ENCODE data around the gene FAM76A.
A peak's percentile ranks its signal among the peaks of the same experiment; 100 is the strongest.
"Not testable (repeated sequence)": the region's sequence is repeated elsewhere in the genome, so short reads cannot be mapped to it uniquely, and the experiment has no call there.

Gene FAM76A

DNA sequence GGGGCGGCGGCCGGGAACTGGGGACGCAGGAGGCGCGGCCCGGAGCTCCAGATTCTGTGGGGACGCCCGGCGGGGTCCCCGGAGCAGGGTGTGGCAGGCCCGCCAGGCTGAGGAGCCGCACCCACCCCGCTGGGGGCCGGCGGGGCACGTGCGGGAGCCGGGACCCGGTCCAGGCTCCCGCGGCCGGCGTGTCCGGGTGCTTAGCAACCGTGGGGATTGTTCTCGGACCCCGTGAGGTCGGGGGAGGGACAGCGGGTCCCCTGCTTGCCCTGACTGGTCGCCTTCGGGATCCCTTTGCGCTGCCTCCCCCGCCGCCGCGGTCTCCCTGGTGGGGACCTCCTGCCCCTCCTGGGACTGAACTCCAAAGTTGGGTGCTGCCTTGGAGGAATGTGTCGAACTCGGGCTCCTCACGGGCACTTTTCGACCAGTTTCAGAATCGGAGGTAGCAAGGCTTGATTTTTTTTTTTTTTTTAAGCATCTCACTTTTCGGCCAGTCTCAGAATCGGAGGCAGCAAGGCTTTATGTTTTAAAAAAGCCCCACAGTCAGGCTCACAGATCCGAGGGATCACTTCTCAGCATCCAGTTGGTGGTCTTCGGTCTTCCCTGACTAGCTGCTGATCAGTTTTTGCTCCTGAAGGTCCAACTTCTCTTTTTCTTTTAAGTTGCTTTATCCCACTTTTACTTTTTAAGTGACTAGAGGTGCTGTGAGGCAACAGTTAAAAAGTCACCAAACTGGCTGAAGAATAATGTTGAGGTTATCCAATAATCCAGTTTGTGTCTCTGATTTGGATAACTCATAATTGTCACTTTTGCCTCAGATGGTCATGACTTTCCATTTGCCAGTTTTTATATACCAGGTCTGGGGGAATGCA is 648 bp downstream of the FAM76A start:
- DNase-seq: peak; percentile 22

DNA sequence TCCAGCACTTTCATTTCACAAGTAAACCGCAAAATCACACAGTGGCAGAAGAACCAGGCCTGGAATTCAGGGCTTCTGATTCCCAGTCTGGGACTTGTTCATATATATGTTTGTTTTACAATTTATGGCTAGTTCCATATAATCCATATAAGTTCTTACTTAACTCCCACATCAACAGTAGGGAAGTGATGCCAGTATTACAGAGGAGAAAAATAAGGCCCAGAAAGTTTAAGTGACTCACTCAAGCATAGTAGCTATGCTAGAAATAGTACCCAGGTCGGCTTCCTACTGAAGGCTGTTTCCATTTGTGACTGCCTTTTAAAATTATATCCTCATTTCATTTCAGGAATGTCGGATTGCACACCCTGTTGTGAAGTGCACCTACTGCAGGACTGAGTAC is 1.4 kb downstream of the FAM76A start:
- peak; percentile 13 for DNase-seq

DNA sequence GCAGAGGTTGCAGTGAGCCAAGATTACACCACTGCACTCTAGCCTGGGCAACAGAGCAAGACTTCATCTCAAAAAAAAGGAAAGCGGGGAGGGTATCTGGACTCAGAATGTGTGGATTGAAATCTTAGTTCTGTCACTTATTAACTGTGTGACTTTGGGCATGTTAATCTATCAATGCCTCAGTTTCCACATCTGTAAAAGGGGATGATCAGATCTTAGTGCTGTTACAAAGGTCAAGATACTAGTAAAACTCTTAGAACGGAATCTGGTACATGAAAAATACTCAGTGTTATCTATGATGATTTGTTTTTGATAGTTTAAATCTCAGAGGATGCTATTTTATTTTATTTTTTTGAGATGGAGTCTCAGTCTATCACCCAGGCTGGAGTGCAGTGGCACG is 10.5 kb downstream of the FAM76A start:
- no peak for DNase-seq

DNA sequence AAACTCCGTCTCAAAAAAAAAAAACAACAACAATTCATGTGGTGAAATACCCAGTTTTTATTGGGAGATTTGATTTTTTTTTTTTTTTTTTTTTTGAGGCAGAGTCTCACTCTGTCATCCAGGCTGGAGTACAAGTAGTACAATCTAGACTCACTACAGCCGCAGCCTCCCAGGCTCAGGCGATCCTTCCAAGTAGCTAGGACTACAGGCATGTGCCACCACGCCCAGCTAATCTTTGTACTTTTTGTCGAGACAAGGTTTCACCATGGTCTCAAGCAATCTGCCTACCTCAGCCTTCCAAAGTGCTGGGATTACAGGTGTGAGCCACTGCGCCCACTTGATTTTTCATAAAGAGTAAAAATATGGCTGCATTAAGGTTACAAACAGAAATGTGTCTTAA is 15.4 kb downstream of the FAM76A start:
- DNase-seq: no peak

DNA sequence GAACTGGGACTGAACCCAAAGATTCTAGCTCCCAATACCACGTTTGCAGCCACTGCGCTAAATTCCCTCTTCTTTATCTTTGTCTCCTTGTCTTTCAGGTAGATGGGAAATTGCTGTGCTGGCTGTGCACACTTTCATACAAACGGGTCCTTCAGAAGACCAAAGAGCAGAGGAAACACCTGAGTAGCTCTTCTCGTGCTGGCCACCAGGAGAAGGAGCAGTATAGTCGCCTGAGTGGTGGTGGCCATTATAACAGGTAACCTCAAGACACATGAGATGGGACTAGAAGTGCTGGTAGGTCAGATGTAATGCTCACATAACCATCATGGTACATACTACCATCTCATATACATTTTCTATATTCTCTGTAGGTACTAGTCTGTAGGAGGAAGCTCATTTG is 18.8 kb downstream of the FAM76A start:
- DNase-seq: no peak

DNA sequence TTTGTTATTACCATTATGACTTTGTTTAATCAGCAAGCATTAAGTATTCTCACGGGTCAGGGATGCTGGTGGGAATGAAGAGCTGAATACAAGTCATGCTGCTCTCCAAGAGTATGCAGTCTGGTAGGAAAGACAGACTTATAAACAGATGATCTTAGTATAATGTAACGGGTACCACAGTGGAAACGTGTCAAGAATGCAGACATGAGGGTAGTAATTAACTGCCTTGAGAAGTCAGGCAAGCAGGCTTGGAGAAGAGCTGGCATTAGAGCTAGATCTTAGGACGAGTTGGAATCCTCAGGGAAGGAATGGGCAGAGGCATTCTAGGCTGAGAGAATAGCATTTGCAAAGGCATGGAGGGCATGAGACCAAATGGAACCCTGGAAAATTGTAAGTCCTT is 19.7 kb downstream of the FAM76A start:
- no peak for DNase-seq

DNA sequence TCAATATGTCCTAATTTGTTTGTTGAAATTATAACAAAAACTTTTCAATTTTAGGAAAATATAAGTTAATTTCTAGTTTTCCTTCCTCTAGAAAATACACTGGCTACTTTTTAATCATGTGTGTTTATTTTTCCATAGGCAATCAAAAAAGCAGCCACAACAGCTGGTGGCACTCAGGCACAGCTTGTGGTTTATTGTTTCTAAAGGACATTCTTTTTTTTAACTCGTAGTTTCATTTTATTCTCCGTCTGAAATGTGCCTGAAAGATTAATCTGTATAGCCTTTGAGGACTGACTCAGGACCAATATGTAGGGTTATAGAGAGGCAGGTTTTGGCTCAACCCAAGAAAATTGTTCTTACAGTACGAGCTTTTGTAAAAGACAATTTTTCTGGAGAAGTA is 26.6 kb downstream of the FAM76A start:
- no peak for DNase-seq

DNA sequence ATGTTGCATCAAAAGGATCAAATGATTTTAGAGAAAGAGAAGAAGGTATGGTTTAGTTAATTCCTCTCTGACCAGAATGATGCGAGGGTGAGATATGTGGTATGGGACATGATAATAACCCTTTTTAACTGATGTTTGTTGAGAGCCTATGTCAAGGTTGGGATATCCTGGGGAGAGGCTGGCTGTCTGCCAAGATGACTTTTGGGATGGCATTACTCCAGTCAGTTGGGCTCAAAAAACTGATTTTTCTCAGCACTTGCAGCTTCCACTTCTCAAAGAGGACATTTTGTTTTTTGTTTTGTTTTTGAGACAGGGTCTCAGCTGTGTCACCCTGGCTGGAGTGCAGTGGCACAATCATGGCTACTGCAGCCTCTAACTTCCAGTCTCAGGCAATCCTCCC is 29.5 kb downstream of the FAM76A start:
- no peak for DNase-seq

DNA sequence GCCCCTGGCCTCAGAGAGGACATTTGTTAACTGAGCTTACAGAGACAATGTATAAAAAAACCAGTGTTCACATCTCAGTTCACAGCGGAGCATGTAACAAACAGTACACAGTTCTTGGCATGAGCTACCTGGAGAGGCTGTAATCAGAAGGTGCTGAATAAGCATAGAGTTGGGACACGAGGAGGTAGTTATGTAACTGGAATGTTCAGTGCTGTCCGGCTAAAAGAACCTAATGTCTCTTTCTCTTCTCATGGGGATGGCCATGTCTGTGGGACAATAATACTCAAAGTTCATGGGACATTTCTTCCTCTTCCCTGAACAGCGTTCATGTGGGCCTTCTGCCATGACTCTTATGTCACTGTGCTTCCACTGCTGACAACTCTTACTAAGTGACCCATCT is 30.1 kb downstream of the FAM76A start:
- DNase-seq: no peak

DNA sequence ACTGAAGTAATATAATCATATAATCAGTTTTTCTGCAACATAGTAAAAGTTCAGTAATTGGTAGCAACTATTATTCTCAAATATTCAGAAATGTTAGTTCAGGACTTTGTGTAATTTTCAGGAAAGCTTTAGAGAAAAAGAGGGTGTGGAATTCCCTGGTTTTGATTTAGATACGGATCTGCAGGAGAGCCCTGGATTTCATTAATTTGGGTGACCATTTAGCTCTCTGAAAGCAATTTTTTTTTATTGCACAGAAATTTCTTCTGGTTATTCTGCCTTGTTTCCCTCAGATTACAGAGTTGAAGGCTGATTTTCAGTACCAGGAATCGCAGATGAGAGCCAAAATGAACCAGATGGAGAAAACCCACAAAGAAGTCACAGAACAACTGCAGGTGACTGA is 33.5 kb downstream of the FAM76A start:
- no peak for DNase-seq

DNA sequence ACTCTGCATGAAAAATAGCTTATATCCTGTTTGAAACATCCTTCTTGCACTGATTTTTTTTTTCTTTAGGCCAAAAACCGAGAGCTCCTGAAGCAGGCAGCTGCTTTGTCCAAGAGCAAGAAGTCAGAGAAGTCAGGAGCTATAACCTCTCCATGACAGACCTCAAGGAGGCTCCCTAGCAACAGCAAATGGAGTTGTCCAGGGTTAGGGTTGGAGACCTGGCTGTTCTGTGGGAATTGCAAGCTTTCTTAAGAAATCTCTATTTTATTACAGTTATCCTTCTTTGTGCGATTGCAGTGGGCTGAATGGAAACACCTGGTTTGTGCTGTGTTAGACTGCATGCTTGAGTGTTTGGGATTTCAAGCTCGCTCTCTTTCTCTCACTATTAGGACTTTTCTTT is 34.7 kb downstream of the FAM76A start:
- DNase-seq: no peak

DNA sequence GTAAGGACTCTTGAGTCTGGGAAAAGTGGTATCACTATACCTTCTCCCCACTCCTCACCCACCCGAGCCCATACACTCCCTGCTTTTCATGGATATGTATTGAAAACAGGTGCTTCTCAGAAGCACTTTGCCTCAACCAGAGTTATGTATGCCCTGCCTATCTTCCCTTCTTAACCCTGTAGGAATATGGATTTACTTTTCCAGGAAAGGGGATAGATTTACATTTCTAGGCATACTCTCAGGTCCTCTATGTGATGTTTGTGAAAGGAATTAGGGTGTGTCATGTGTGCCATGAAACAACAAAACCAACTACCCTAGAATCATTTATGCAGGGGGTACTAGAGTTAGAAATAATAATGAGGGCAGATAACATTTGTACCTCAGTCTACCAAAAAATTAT is 36.3 kb downstream of the FAM76A start:
- DNase-seq: no peak

DNA sequence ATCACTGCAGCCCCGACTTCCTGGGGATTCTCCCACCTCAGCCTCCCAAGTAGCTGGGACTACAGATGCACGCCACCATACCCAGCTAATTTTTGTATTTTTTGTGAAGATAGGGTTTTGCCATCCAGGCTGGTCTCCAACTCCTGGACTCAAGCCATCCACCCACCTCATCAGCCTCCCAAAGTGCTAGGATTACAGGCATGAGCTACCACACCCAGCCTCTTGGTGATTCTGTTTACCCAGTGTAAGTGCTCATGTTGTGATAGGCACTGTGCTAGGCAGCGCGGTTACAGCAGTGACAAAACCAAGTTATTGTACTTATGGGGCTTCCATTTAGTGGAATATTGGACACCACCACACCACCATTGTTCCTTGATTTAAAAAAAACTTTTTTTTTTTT is 37.6 kb downstream of the FAM76A start:
- DNase-seq: no peak

DNA sequence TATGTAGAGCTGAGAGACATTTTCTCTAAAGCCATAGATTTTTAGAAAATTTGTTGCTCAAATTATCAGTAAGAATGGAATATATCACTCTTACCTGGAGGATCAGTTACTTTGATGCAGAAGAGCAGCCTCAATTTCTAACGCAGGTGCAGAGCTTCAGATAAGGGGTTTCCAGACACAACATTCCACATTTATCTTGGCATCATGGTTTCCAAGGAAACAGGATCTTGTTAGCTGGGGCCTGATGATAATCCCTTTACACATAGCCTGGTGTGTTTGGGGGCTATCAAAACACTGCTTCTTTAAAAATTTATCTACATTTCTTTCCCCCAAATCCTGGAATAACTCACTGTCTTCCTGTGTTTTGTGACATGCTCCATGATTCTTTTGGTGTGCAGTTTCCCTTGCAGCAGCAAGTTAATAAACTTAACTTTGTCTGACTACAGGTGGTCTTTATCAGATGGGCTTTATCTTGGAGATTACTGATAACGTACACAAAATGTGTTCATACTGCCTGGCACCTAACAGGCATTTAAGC is 44.6 kb downstream of the FAM76A start:
- DNase-seq: no peak

DNA sequence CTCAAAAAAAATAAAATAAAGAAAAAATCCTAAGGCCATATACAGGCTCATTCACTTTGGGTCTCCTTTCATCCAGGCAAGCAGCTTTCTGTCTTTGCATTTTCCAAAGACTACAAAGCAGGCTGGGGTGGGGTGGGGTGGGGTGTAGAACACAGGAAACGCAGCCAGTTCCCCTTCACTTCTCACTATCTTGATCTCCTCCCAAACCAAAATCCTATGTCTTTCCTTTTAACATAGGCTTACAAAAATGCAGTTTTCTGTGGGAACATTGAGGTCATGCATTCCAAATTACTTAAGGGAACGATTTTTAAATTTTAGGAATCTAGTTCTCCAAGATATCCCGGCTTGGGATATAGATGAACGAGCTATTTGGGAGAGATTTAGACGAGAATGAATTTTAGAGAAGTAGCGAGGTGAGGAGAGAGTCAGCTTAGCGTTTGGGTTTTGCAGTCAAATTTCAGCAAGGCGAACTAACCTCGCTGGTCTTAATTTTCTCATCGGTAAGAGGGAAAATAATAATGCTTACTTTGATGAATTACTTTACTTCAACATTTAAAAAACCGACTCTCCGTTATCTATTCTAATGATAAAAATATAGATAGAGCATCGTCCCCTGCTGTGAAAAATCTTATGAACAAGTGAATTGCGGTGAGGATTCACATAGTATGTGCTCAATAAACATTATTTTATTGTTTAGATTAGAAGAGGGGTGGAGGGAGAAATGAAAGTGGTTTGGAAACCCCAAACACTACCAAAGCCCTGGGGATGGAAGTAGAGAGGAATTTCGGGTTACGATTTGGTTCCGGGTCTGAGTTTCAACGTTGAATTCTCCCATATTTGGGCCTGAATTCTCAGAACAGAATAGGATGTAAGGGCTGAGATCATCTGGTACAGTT is 46.5 kb downstream of the FAM76A start:
- peak; percentile 50 for DNase-seq

DNA sequence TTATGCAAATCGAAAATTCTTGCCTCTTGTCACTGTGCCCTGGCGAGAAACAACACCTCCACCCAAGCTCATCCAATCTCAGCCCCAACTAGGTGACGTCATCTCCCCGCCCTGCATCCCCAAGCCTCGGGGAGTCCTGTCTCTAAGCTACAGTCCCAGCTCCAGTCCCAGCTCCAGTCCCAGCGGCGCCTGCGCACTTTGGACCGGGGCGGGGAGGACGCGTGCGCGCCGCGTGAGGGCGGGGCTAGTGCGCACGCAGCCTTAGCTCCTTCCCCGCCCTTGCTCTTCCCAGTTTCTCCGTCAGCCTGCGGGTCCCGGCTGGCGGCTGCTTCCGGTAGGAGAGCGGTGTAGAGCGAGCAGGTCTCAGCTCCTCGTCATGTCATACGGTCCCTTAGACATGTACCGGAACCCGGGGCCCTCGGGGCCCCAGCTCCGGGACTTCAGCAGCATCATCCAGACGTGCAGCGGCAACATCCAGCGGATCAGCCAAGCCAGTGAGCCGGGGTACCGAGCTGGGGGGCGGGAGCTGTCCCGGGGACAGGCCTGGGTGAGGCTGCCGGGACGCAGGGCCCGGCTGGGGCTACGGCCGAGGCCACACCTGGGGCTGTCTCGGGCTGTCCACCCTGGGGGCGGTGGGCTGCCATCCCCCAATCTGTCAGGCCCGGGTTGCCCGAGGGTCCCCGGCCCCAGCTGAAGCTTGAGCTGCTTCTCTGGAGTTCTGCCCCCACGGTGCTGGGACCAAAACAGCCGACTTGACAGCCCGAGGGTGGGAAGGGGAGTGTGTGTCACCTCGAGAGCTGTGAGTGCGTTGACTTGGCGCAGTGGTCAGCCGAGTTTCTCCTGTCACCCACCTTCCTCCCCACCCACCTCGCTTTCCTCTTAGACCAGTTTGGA is 47.4 kb downstream of the FAM76A start, which contains the start of gene STX12:
Gene STX12, plus strand, starts transcription at position 288 of the 894 bp plus-strand sequence. Its CDS starts 89 bp downstream, at position 377.
- peak; percentile 100 for DNase-seq

DNA sequence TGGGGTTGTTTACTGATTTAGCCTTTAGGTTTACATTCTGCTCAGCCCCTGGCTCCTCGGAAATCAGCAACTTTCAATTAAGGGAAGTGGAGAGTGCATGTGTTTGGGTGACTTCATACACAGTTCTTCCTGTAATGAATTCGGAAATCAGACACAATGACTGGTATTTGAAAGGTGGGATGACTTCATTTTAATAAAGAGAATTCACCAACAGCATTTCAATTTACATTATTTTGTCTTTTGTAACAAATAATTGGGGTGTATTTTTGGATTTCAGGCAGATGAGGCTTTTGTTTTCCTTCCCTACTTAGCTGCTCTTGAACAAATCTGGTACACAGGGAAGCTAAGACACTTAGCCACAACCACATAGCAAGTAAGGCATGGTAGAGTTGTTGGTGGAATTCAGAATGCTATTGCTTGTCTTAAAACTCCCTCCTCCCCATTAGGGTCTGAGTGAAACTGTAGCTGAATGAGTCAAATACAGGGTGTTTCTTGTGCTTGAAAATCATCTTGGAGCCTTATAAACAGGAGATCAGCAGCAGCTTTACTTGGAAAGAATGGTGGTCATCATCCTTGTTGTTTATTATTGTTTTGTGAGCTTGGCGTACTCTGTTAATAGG is 48.2 kb downstream of the FAM76A start:
- DNase-seq: peak; percentile 12

DNA sequence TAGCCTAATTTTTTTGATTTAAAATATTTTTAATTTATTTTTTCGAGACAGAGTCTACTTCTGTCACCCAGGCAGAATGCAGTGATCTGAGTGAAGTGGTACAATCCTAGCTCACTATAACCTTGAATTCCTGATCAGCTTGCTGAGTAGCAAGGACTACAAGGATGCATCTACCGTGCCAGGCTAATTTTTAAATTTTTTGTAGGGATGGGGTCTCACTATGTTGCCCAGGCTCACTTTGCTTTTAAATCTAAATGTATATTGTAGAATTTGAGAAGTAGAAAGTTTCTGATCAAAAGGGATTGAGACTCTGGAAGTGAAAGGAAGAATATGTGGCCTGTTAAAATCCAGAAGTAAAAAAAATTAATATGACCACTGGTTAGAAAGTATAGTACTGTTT is 48.9 kb downstream of the FAM76A start:
- no peak for DNase-seq

DNA sequence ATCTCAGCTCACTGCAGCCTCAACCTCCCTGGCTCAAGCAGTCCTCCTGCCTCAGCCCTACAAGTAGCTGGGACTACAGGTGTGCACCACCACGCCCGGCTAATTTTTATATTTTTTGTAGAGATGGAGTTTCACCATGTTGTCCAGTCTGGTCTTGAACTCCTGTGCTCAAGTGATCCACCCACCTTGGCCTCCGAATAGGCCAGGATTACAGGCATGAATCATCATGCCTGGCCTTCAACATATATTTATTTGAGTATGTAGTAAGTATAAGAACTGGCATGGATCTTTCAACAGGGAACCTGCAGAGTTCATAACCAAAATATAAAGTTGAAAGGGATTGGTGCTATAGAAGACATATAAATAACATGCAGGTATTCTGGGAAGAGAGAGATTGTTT is 49.6 kb downstream of the FAM76A start:
- DNase-seq: not testable (repeated sequence)

DNA sequence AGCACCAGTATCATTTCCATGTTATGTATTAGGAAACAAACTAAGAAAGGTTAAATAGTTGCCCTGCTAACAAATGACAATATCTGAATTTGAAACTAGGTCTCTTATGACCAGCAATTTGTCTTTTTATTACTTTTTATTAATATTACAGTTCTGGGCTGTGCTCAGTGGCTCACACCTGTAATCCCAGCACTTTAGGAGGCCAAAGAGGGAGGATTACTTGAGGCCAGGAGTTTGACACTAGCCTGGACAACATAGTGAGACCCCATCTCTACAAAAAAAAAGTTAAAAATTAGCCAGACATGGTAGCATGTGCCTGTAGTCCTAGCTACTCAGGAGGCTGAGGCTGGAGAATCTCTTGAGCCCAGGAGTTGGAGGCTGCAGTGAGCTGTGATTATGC is 50.5 kb downstream of the FAM76A start:
- DNase-seq: not testable (repeated sequence)

DNA sequence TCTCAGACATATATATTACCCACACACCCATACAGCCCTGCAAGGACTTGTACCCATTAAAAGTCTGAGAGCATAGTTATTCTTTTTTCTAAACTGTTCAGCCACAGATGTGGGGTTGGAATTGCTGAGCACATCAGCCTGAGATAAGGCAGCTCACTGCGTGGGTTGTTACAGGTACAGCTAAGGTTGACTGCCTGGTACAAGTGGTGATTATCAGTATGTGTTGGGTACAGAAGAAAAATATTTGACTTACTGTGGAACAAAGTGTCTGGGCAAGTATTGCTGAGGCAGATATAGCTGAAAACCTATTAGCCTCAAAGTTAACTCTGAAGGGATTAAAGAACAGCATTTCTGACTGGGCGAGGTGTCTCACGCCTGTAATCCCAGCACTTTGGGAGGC is 52.3 kb downstream of the FAM76A start:
- no peak for DNase-seq

DNA sequence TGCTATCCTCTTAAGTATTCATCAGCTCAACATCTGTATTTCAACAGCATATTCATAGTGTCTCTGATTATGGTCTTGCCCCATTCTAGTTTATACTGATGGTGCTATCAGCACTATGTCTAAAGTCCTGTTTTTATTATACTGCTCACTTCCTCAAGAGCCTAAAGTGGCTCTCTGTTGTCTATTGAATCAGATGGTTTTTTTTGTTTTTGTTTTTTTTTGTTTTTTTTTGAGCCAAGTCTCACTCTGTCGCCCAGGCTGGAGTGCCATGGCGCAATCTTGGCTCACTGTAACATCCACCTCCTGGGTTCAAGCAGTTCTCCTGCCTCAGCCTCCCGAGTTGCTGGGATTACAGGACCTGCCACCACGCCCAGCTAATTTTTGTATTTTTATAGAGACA is 53.4 kb downstream of the FAM76A start:
- no peak for DNase-seq
